ENCODE results near the gene ELL2.

Gene ELL2

GRCh38 chr5:95954716-95955115 is 6.9 kb downstream of the ELL2 start:
- DNase-seq: no peak

- DNase-seq: no peak
These were observed 8.5 kb downstream of the ELL2 start for GRCh38 chr5:95953021-95953702.

GRCh38 chr5:95951916-95952315 is 9.7 kb downstream of the ELL2 start:
- DNase-seq: no peak

GRCh38 chr5:95949810-95950209 is 11.8 kb downstream of the ELL2 start:
- no peak for DNase-seq

GRCh38 chr5:95948631-95949030 is 13.0 kb downstream of the ELL2 start:
- DNase-seq: no peak

- DNase-seq: no peak
These were observed 15.2 kb downstream of the ELL2 start for GRCh38 chr5:95946451-95946850.

- no peak for DNase-seq
These were observed 18.7 kb downstream of the ELL2 start for GRCh38 chr5:95942968-95943367.

- no peak for DNase-seq
These were observed 19.2 kb downstream of the ELL2 start for GRCh38 chr5:95942414-95942813.

GRCh38 chr5:95941756-95942155 is 19.9 kb downstream of the ELL2 start:
- DNase-seq: no peak

GRCh38 chr5:95940758-95941682 is 20.6 kb downstream of the ELL2 start:
- no peak for DNase-seq

GRCh38 chr5:95939465-95939864 is 22.2 kb downstream of the ELL2 start:
- DNase-seq: no peak

- no peak for DNase-seq
These were observed 22.9 kb downstream of the ELL2 start for GRCh38 chr5:95938766-95939165.

GRCh38 chr5:95938347-95938746 is 23.3 kb downstream of the ELL2 start:
- no peak for DNase-seq

GRCh38 chr5:95937607-95938152 is 24.0 kb downstream of the ELL2 start:
- no peak for DNase-seq

- no peak for DNase-seq
These were observed 24.7 kb downstream of the ELL2 start for GRCh38 chr5:95936812-95937397.

GRCh38 chr5:95935553-95936100 is 26.0 kb downstream of the ELL2 start:
- DNase-seq: no peak

GRCh38 chr5:95934207-95934804 is 27.3 kb downstream of the ELL2 start:
- no peak for DNase-seq

GRCh38 chr5:95932941-95933340 is 28.7 kb downstream of the ELL2 start:
- no peak for DNase-seq

- no peak for DNase-seq
These were observed 30.4 kb downstream of the ELL2 start for GRCh38 chr5:95931079-95931833.

GRCh38 chr5:95930141-95930930 is 31.3 kb downstream of the ELL2 start:
- no peak for DNase-seq

GRCh38 chr5:95928724-95929253 is 32.9 kb downstream of the ELL2 start:
- no peak for DNase-seq
